ENCODE results near the gene RIPK4. TPM values are rescaled to one million over a fixed set of nuclear protein-coding genes. Genes with fewer than 3 reads are reported as not detected.
A peak's percentile ranks its signal among the peaks of the same experiment; 100 is the strongest.
"Not testable (repeated sequence)": the region's sequence is repeated elsewhere in the genome, so short reads cannot be mapped to it uniquely, and the experiment has no call there.

The RIPK4 gene
- total and polyA plus RNA-seq, 3 experiments from 2014 or later: 0.18 TPM; not detected in 2

DNA sequence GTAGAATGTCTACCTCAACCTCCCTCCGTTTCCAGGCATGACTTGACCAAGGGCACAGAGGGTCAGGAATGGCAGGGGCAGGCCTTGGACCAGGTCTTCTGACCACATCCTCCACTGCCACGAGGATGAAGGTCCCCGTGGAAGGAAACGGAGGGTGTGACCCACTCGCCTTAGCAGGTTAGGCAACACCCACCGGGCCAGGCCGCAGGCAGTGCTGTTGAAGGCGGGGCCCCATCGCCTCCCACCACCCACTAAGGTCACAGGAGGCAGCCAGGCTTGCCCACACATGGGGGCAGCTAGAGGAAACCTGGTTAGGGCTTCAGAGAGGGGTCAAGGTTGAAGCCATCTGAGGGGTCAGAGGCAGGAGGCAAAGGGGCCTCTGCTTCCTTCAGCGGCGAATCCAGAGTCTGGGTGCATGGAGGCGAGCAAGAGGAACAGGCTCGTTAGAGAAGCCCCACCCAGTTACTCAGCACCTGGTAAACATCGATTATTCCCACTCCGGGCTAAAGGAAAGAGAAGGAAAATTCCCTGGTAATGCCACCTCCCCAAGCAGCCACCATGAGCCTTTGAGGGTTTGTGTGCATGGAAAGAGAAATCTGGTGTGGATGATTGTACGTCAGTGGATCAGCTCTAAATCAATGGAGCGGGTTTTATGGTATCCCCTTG is 37.0 kb downstream of the RIPK4 start:
- Mint-ChIP-seq H3K9me3 (peaks cover 13 to 28% (median 20%) of the 10 kb centered on the region in 5 donors), H3K4me1 (peaks cover 0 to 7% (median 0%) of the 10 kb centered on the region in 3 donors), H3K36me3 (peaks cover 0 to 7% (median 0%) of the 10 kb centered on the region in 3 donors), H3K27me3 (peaks cover 15 to 51% of the 10 kb centered on the region in 2 donors), H3K4me3 (no peak overlapping the region), H3K27ac (no peak overlapping the region)
- Histone ChIP-seq H3K4me3 (ENCODE audit: low read length) (no peak overlapping the region), H3K27me3 (ENCODE audit: insufficient read depth, low read length, poor library complexity, severe bottlenecking) (peaks cover 4% of the 10 kb centered on the region), H3K36me3 (ENCODE audit: insufficient read depth, low read length) (no peaks in the 10 kb centered on the region), H3K4me1 (ENCODE audit: insufficient read depth, low read length) (no peaks in the 10 kb centered on the region), H3K27ac (ENCODE audit: low read depth, low read length) (no peak overlapping the region), H3K9me3 (ENCODE audit: low read length) (no peaks in the 10 kb centered on the region)
- ChIA-PET POLR2A (no interaction called here), CTCF (no interaction called here)
- no peak for DNase-seq

DNA sequence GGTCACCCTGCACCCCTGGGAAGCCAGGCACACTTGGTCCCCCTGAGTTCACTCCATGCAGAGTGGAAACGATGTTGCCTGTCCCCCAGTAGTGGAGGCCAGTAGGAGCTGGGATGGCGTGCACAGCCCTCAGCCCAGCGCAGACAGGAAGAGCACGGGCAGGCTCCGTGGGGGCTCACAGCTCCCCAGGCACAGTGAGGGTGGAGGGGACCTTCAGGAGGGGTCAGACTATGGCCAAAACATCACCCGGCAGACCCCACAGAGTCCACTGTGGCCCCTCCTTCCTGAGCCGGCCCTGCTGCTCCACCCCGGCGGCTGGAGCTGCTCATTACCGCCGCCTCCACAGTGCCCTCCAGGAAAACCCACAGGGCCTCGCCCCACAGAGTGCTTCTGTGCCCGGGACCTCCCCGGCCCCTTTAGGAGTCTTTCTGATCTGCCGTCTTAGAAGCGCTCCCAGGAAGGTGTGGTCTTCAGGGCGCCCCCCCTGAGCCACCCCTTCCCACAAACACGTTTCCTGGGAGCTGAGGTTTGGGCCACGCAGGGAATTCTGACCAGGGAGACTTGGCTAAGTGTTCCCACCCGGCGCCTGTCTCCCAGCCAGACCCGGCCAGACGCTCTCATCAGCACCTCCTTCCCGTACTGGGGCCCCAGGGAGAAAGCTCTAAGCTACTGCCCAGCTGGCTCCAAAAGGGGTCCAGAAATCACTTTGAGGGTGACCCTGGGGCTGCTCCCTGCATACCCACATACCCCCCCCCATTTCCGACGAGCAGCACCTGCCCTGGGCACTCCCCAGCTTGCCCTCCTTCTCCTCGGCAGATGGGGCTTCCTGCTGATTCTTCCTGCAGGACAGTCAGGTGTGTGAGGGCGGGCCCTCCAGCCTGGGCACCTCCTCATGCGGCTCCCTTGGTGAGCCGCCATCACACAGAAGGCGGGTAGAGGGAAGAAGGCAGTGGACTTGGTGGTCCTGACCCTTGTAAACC is 38.8 kb downstream of the RIPK4 start:
- ChIA-PET POLR2A (no interaction called here), CTCF (interaction anchor here (0.5 kb wide), 1 partner anchor 355 kb away, joined by 3 read pairs; no protein-coding TSS in a partner anchor)
- Mint-ChIP-seq H3K4me3 (no peak overlapping the region), H3K27ac (peak overlapping the region in 1 of 8 donors; percentile 39), H3K9me3 (peaks cover 12 to 23% (median 16%) of the 10 kb centered on the region in 5 donors), H3K27me3 (peaks cover 19 to 60% of the 10 kb centered on the region in 2 donors), H3K4me1 (peaks cover 0 to 7% (median 0%) of the 10 kb centered on the region in 3 donors), H3K36me3 (peaks cover 0 to 4% (median 0%) of the 10 kb centered on the region in 3 donors)
- no peak for DNase-seq
- Histone ChIP-seq H3K27me3 (ENCODE audit: insufficient read depth, low read length, poor library complexity, severe bottlenecking) (peaks cover 4% of the 10 kb centered on the region), H3K4me3 (ENCODE audit: low read length) (no peak overlapping the region), H3K36me3 (ENCODE audit: insufficient read depth, low read length) (no peaks in the 10 kb centered on the region), H3K9me3 (ENCODE audit: low read length) (no peaks in the 10 kb centered on the region), H3K27ac (ENCODE audit: low read depth, low read length) (no peak overlapping the region), H3K4me1 (ENCODE audit: insufficient read depth, low read length) (no peaks in the 10 kb centered on the region)

DNA sequence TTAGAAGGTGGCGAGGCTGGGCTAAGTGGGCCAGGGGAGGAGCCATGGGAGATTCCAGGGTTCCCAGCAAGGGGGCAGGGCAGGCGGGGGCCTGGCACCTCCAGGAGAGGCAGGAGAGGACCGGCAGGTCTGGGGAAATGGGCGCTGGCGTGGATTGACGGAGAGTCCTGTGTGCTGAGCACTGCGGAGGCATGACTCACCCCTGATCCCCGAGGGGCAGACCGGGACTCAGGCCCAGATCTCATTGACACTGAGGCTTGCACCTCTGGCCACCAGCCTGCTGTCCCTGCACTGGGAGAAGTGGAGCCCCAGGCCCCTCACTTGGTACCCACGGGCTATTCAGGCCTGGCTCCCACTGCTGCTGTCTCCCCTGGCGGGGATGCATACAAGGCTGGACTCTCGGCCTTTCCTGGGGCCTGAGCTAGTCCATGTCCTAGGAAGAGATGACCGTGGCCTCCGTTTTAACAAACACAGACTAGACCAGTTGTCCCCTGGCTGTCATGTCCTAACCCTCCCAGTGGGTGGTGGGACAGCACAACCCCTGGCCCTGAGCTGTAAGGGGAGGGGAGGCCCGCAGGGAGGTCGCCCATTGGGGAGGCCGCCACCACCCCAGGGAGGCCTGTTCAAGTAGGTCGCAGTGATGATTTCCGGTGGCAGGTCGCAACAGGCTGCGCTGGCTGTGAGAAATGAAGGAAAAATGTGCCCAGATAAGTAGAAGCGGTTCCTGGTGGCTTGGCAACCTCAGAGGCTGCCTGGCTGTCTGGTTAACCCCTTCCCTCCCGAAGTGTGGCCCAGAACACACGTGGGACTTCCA is 39.7 kb downstream of the RIPK4 start:
- ChIA-PET POLR2A (no interaction called here), CTCF (no interaction called here)
- Histone ChIP-seq H3K4me1 (ENCODE audit: insufficient read depth, low read length) (no peaks in the 10 kb centered on the region), H3K4me3 (ENCODE audit: low read length) (no peak overlapping the region), H3K36me3 (ENCODE audit: insufficient read depth, low read length) (no peaks in the 10 kb centered on the region), H3K27me3 (ENCODE audit: insufficient read depth, low read length, poor library complexity, severe bottlenecking) (peaks cover 4% of the 10 kb centered on the region), H3K9me3 (ENCODE audit: low read length) (no peaks in the 10 kb centered on the region), H3K27ac (ENCODE audit: low read depth, low read length) (no peak overlapping the region)
- H3K4me1 Mint-ChIP-seq: peaks cover 0 to 7% (median 0%) of the 10 kb centered on the region in 3 donors
- no peak for DNase-seq
- H3K27ac Mint-ChIP-seq: no peak overlapping the region
- no peak overlapping the region for H3K4me3 Mint-ChIP-seq
- H3K9me3 Mint-ChIP-seq: peaks cover 6 to 14% (median 9%) of the 10 kb centered on the region in 5 donors
- H3K36me3 Mint-ChIP-seq: no peaks in the 10 kb centered on the region
- H3K27me3 Mint-ChIP-seq: peaks cover 19 to 67% of the 10 kb centered on the region in 2 donors

DNA sequence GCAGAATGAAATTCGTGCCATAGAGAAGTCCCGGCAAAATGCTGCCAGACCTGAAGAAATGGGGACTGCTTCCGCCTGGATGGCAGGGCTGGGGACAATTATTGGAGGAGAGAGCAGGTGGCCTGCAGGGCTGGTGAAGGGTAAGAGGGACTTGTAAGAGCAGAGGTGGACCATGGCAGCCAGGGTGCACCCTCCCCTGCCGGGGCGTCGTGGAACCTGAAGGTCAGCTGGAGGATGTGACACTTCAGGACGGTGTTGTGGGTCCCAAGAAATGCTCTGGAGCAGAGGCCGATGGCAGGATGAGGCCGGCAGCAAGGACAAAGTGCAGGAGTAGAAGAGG is 40.3 kb downstream of the RIPK4 start:
- H3K27ac Mint-ChIP-seq: peak overlapping the region in 1 of 8 donors; percentile 65
- peaks cover 4 to 10% (median 6%) of the 10 kb centered on the region in 5 donors for H3K9me3 Mint-ChIP-seq
- Histone ChIP-seq H3K4me3 (ENCODE audit: low read length) (no peak overlapping the region), H3K4me1 (ENCODE audit: insufficient read depth, low read length) (no peaks in the 10 kb centered on the region), H3K27me3 (ENCODE audit: insufficient read depth, low read length, poor library complexity, severe bottlenecking) (peaks cover 4% of the 10 kb centered on the region), H3K27ac (ENCODE audit: low read depth, low read length) (no peak overlapping the region), H3K9me3 (ENCODE audit: low read length) (no peaks in the 10 kb centered on the region), H3K36me3 (ENCODE audit: insufficient read depth, low read length) (no peaks in the 10 kb centered on the region)
- ChIA-PET POLR2A (no interaction called here), CTCF (no interaction called here)
- no peaks in the 10 kb centered on the region for H3K36me3 Mint-ChIP-seq
- no peak for DNase-seq
- peaks cover 21 to 72% of the 10 kb centered on the region in 2 donors for H3K27me3 Mint-ChIP-seq
- no peak overlapping the region for H3K4me3 Mint-ChIP-seq
- peaks cover 0 to 7% (median 0%) of the 10 kb centered on the region in 3 donors for H3K4me1 Mint-ChIP-seq

DNA sequence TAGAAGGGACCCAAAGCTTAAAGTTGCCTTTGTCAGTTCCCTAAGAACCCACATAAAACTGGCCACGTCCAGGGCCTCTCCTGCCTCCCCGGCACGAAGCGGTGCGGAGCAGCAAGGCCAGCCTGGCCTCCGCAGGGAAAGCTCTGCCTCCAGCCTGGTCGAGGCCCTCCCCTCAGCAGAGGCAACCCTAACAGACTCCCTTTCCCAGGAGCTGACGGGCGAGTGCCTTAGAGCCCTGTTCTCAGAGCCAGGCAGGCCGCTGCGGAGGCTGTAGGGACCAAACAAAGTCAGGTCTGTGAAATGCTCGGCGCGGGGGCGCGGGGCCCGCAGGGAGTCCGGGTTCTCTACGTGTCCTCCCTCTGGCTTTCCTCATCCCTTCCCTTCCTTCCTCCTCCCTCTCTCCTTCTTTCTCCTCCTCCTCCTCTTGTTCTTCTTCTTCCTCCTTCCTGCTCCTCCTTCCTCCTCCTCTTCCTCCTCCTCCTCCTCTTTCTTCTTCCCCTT is 40.7 kb downstream of the RIPK4 start:
- ChIA-PET POLR2A (no interaction called here), CTCF (no interaction called here)
- Histone ChIP-seq H3K4me3 (ENCODE audit: low read length) (no peak overlapping the region), H3K27ac (ENCODE audit: low read depth, low read length) (no peak overlapping the region), H3K4me1 (ENCODE audit: insufficient read depth, low read length) (no peaks in the 10 kb centered on the region), H3K27me3 (ENCODE audit: insufficient read depth, low read length, poor library complexity, severe bottlenecking) (peaks cover 4% of the 10 kb centered on the region), H3K36me3 (ENCODE audit: insufficient read depth, low read length) (no peaks in the 10 kb centered on the region), H3K9me3 (ENCODE audit: low read length) (no peaks in the 10 kb centered on the region)
- Mint-ChIP-seq H3K27me3 (peaks cover 26 to 76% of the 10 kb centered on the region in 2 donors), H3K4me1 (peaks cover 0 to 7% (median 0%) of the 10 kb centered on the region in 3 donors), H3K27ac (peak overlapping the region in 1 of 8 donors; percentile 65), H3K9me3 (peaks cover 0 to 5% (median 2%) of the 10 kb centered on the region in 5 donors), H3K4me3 (no peak overlapping the region), H3K36me3 (no peaks in the 10 kb centered on the region)
- DNase-seq: no peak

DNA sequence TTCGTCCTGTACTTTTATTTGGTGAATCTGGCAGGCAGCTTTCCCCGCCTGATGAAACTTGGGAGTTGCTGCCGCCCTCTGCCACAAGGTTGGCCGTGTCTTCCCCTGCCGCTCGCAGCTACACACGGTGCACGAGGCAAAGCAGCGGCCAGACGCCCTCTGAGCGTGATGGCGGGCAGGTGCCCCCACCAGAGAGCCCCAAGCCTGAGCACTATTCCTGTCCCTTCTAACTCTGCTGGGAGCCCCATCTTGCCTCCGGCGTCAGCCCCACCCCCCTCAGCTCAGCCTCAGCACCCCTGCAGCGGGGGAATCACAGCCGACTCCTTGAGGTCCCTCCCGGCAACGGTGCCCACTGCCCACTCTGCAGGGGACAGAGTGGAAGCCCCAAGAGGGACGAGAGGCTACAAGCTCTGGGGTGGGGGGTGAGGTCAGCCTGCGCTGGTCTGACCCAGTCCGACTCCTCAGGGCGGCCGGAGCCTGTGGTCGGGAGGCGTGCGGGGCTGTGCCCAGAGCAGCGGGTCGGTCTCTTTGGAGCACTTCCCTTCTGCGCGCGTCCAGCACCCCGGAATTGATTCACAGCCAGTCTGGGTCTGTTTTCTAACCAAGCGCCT is 41.3 kb downstream of the RIPK4 start:
- H3K27ac Mint-ChIP-seq: no peak overlapping the region
- Histone ChIP-seq H3K9me3 (ENCODE audit: low read length) (no peaks in the 10 kb centered on the region), H3K4me3 (ENCODE audit: low read length) (no peak overlapping the region), H3K27me3 (ENCODE audit: insufficient read depth, low read length, poor library complexity, severe bottlenecking) (peaks cover 4% of the 10 kb centered on the region), H3K4me1 (ENCODE audit: insufficient read depth, low read length) (no peaks in the 10 kb centered on the region), H3K36me3 (ENCODE audit: insufficient read depth, low read length) (no peaks in the 10 kb centered on the region), H3K27ac (ENCODE audit: low read depth, low read length) (no peak overlapping the region)
- POLR2A ChIA-PET: no interaction called here
- no peak overlapping the region for H3K4me3 Mint-ChIP-seq
- CTCF ChIA-PET: no interaction called here
- peaks cover 28 to 76% of the 10 kb centered on the region in 2 donors for H3K27me3 Mint-ChIP-seq
- DNase-seq: no peak
- no peaks in the 10 kb centered on the region for H3K36me3 Mint-ChIP-seq
- peaks cover 0 to 2% (median 0%) of the 10 kb centered on the region in 5 donors for H3K9me3 Mint-ChIP-seq
- H3K4me1 Mint-ChIP-seq: peaks cover 0 to 7% (median 0%) of the 10 kb centered on the region in 3 donors

DNA sequence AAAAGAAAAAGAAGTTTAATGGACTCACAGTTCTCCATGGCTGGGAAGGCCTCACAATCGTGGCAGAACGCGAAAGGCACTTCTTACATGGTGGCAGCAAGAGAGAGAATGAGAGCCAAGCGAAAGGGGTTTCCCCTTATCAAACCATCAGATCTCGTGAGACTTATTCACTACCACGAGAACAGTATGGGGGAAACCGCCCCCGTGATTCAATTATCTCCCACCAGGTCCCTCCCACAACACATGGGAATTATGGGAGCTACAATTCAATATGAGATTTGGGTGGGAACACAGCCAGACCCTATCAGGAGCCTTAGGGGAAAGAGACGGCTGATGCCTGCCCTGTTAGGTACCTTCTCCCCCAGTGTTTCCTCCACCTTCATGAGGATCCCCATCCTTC is 43.0 kb downstream of the RIPK4 start:
- H3K36me3 ChIP-seq (ENCODE audit: insufficient read depth, low read length); H3K9me3 ChIP-seq (ENCODE audit: low read length); H3K27me3 ChIP-seq (ENCODE audit: insufficient read depth, low read length, poor library complexity, severe bottlenecking); H3K4me1 ChIP-seq (ENCODE audit: insufficient read depth, low read length); H3K4me3 Mint-ChIP-seq; CTCF ChIA-PET; H3K27ac Mint-ChIP-seq; POLR2A ChIA-PET; H3K9me3 Mint-ChIP-seq; DNase-seq; H3K4me1 Mint-ChIP-seq; H3K4me3 ChIP-seq (ENCODE audit: low read length); H3K27ac ChIP-seq (ENCODE audit: low read depth, low read length); H3K36me3 Mint-ChIP-seq: not testable (repeated sequence)
- peaks cover 30 to 72% of the 10 kb centered on the region in 2 donors for H3K27me3 Mint-ChIP-seq

Data from CD8-positive, alpha-beta memory T cell (primary cell).